Measurements from ENCODE around the gene EXOC3L4.
A peak's percentile ranks its signal among the peaks of the same experiment; 100 is the strongest.

The EXOC3L4 gene

DNA sequence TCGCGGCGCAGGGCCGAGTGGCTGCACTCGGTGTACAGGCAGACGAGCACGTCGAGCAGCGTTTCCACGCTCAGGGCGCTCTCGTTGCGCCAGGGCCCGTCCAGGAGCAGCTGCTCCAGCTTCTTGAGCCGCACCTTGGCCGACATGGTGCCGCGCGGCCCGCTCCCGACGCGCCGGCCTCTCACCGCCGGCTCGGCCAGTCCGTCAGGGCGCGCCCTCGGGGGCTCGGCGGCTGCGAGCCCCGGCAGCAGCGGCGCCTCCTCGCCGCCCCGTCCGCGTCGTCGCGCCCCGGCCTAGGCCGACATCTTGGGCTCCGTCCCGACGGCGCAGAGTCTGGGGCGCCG is 37.5 kb upstream of the EXOC3L4 start:
- TF ChIP-seq, protein P1, sequence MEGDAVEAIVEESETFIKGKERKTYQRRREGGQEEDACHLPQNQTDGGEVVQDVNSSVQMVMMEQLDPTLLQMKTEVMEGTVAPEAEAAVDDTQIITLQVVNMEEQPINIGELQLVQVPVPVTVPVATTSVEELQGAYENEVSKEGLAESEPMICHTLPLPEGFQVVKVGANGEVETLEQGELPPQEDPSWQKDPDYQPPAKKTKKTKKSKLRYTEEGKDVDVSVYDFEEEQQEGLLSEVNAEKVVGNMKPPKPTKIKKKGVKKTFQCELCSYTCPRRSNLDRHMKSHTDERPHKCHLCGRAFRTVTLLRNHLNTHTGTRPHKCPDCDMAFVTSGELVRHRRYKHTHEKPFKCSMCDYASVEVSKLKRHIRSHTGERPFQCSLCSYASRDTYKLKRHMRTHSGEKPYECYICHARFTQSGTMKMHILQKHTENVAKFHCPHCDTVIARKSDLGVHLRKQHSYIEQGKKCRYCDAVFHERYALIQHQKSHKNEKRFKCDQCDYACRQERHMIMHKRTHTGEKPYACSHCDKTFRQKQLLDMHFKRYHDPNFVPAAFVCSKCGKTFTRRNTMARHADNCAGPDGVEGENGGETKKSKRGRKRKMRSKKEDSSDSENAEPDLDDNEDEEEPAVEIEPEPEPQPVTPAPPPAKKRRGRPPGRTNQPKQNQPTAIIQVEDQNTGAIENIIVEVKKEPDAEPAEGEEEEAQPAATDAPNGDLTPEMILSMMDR (IDR thresholded peaks at IDR 0.05; ENCODE audit: low read depth, low read length), result no peak
- peak overlapping the region; percentile 79 for H3K4me3 ChIP-seq (ENCODE audit: low read depth, low read length)

DNA sequence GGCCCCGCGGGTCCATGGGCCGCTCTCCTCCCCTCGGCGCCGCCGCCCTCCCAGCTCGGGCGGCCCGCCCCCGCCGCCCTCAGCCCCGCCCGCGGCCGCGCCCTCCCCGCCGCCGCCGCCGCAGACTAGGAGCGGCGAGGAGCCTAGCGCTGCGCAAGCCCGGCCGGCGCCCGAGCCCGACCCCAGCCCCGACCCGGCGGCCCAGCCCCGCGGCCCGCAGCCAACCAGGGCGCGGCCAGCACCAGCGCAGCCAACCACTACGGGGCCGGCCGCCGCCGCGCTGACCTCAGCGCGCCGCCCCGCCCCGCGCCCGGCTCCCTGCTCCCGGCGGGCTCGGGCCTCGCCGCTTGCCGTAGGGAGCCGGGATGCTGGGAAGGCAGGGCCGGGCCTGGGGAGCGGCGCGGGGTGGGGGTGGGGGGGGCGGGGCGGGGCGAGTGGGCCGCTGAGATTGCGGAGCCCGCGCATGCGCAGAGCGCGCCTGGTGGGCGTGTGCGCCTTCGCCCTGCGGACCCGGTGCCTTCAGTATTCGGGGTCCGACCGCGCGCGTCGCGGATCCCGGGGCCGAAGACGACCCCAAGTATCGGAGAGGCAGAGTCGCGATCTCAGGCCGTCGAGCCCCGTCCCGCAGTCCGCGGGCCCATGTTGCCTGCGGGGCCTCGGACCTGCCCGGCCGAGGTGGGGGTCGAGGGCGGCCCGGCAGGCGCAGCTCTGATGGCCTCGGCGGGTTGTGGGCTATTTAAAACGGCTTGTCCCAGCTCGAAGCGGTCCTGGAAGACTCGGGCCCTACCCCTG is 37.0 kb upstream of the EXOC3L4 start, which contains the start of gene CDC42BPB:
Gene CDC42BPB (minus strand): TSS at position 178 of the 792 bp plus-strand sequence. CDS start 376 bp downstream, outside the sequence.
- H3K4me3 ChIP-seq (ENCODE audit: low read depth, low read length), result peak within 1 kb of the TSS; percentile 83
- TF ChIP-seq, protein P1 (IDR thresholded peaks at IDR 0.05; ENCODE audit: low read depth, low read length), result no peak

- TF ChIP-seq, protein P1 (IDR thresholded peaks at IDR 0.05; ENCODE audit: low read depth, low read length), result no peak
- peak overlapping the region; percentile 83 for H3K4me3 ChIP-seq (ENCODE audit: low read depth, low read length)
Observed at GRCh38 chr14:103058164-103059055, 36.1 kb upstream of the EXOC3L4 start.

DNA sequence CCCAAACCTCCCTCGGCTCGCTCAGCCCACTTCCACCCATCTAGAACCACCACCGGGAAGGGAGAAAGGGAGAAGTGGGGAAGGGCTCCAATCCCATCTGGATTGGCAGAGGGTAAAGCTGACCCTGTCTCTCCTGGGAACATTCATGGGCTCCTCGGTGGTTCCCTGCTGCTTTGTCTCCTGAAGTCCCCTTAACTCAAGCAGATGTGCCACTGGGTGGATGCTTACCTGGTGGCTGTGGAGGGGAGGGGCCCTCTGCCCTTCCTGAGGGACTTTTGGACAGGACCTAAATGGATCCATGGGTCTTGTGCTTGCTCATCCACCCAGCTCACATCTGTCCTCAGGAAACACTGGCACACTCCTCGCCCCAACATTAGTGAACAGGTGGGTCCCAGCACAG is 35.0 kb upstream of the EXOC3L4 start:
- no peak overlapping the region for H3K4me3 ChIP-seq (ENCODE audit: low read depth, low read length)
- TF ChIP-seq, protein P1 (IDR thresholded peaks at IDR 0.05; ENCODE audit: low read depth, low read length), result no peak

GRCh38 chr14:103061482-103061976 is 33.0 kb upstream of the EXOC3L4 start:
- H3K4me3 ChIP-seq (ENCODE audit: low read depth, low read length), result no peak overlapping the region
- TF ChIP-seq, protein P1 (IDR thresholded peaks at IDR 0.05; ENCODE audit: low read depth, low read length), result no peak

DNA sequence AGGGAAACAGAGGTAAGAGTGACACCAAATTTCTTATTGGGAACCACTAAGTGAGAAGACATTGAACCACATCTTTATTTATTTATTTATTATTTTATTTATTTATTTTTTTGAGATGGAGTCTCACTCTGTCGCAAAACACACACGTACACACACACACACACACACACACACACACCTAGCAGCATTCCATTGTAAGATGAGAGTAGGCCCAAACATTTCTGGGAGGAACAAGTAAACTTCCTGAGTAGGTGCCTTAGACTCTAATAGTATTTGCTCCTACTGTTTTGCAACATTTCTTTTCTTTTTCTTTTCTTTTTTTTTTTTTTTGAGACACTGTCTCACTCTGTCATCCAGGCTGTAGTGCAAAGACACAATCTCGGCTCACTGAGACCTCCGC is 30.1 kb upstream of the EXOC3L4 start:
- TF ChIP-seq, protein P1 (IDR thresholded peaks at IDR 0.05; ENCODE audit: low read depth, low read length), result no peak
- H3K4me3 ChIP-seq (ENCODE audit: low read depth, low read length), result no peak overlapping the region
